ENCODE measurements around the gene ACAP3. TPM values are rescaled to one million over a fixed set of nuclear protein-coding genes. Genes with fewer than 3 reads are reported as not detected.
A peak's percentile ranks its signal among the peaks of the same experiment; 100 is the strongest.

Gene ACAP3
- total RNA-seq, 1 experiment from 2014 or later = 42.2 TPM

DNA sequence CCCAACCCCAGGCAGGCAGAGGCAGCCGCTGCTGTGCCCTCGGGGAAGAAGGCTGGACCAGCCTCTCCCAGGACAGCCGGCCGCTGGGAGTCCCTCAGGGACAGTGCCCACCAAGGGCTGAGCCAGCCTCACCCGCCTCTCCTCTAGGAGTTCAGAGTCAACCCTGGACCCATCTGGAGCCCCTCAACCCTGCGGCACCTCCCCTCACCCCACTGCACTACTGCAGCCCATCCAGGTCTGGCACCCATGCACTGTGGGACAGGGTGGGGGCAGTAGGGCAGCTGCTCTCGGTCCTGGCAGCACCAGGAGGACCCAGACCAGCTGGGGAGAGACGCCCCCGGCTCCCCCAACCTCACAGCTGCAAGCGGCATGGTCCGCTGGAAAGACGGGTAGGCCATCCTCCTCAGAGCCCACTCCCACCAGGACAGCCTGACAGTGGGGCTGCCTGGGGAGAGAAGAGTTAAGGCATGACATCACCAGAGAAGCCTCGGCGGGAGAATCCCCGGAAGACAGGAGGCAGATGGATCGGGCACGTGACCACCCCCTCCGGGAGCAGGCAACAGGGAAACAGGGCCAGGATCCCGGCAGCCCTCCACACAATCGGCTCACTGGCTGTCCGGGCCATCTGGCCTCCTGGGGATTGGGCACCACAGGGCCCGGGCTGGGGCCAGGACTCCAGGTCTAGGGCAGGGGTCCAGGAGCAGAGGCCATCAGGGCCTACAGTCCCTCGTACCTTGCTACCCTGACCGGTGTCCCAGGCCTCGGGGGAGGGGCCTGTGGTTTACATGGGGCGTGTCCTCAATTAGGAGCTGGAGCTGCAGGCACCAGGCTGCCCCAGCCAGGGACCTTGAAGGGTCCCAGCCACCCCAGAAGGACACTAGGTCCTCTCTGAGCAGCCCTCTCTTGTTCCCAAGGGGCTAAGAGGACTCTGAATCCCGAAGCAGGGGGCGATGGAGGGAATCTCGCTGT, 3.1 kb downstream of the ACAP3 start (continued):
- TF ChIP-seq, protein P1, sequence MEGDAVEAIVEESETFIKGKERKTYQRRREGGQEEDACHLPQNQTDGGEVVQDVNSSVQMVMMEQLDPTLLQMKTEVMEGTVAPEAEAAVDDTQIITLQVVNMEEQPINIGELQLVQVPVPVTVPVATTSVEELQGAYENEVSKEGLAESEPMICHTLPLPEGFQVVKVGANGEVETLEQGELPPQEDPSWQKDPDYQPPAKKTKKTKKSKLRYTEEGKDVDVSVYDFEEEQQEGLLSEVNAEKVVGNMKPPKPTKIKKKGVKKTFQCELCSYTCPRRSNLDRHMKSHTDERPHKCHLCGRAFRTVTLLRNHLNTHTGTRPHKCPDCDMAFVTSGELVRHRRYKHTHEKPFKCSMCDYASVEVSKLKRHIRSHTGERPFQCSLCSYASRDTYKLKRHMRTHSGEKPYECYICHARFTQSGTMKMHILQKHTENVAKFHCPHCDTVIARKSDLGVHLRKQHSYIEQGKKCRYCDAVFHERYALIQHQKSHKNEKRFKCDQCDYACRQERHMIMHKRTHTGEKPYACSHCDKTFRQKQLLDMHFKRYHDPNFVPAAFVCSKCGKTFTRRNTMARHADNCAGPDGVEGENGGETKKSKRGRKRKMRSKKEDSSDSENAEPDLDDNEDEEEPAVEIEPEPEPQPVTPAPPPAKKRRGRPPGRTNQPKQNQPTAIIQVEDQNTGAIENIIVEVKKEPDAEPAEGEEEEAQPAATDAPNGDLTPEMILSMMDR (IDR thresholded peaks at IDR 0.05) = no peak
- no peak for TF ChIP-seq NFYB (CRISPR knock-in tag; conservative IDR thresholded peaks at IDR 0.05; ENCODE audit: low read depth)
- TF ChIP-seq, protein P2, sequence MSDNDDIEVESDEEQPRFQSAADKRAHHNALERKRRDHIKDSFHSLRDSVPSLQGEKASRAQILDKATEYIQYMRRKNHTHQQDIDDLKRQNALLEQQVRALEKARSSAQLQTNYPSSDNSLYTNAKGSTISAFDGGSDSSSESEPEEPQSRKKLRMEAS (CRISPR knock-in tag; IDR thresholded peaks at IDR 0.05) = peak; percentile 86
- TF ChIP-seq JAZF1 (CRISPR knock-in tag; IDR thresholded peaks at IDR 0.05) = no peak
- TF ChIP-seq, protein P3, sequence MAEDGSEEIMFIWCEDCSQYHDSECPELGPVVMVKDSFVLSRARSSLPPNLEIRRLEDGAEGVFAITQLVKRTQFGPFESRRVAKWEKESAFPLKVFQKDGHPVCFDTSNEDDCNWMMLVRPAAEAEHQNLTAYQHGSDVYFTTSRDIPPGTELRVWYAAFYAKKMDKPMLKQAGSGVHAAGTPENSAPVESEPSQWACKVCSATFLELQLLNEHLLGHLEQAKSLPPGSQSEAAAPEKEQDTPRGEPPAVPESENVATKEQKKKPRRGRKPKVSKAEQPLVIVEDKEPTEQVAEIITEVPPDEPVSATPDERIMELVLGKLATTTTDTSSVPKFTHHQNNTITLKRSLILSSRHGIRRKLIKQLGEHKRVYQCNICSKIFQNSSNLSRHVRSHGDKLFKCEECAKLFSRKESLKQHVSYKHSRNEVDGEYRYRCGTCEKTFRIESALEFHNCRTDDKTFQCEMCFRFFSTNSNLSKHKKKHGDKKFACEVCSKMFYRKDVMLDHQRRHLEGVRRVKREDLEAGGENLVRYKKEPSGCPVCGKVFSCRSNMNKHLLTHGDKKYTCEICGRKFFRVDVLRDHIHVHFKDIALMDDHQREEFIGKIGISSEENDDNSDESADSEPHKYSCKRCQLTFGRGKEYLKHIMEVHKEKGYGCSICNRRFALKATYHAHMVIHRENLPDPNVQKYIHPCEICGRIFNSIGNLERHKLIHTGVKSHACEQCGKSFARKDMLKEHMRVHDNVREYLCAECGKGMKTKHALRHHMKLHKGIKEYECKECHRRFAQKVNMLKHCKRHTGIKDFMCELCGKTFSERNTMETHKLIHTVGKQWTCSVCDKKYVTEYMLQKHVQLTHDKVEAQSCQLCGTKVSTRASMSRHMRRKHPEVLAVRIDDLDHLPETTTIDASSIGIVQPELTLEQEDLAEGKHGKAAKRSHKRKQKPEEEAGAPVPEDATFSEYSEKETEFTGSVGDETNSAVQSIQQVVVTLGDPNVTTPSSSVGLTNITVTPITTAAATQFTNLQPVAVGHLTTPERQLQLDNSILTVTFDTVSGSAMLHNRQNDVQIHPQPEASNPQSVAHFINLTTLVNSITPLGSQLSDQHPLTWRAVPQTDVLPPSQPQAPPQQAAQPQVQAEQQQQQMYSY (CRISPR knock-in tag; IDR thresholded peaks at IDR 0.05) = no peak
- TF ChIP-seq, protein P4, sequence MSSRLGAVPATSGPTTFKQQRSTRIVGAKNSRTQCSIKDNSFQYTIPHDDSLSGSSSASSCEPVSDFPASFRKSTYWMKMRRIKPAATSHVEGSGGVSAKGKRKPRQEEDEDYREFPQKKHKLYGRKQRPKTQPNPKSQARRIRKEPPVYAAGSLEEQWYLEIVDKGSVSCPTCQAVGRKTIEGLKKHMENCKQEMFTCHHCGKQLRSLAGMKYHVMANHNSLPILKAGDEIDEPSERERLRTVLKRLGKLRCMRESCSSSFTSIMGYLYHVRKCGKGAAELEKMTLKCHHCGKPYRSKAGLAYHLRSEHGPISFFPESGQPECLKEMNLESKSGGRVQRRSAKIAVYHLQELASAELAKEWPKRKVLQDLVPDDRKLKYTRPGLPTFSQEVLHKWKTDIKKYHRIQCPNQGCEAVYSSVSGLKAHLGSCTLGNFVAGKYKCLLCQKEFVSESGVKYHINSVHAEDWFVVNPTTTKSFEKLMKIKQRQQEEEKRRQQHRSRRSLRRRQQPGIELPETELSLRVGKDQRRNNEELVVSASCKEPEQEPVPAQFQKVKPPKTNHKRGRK (CRISPR knock-in tag; IDR thresholded peaks at IDR 0.05; ENCODE audit: borderline replicate concordance) = no peak
- TF ChIP-seq OVOL2 (CRISPR knock-in tag; IDR thresholded peaks at IDR 0.05; ENCODE audit: borderline replicate concordance) = no peak
- TF ChIP-seq, protein P5, sequence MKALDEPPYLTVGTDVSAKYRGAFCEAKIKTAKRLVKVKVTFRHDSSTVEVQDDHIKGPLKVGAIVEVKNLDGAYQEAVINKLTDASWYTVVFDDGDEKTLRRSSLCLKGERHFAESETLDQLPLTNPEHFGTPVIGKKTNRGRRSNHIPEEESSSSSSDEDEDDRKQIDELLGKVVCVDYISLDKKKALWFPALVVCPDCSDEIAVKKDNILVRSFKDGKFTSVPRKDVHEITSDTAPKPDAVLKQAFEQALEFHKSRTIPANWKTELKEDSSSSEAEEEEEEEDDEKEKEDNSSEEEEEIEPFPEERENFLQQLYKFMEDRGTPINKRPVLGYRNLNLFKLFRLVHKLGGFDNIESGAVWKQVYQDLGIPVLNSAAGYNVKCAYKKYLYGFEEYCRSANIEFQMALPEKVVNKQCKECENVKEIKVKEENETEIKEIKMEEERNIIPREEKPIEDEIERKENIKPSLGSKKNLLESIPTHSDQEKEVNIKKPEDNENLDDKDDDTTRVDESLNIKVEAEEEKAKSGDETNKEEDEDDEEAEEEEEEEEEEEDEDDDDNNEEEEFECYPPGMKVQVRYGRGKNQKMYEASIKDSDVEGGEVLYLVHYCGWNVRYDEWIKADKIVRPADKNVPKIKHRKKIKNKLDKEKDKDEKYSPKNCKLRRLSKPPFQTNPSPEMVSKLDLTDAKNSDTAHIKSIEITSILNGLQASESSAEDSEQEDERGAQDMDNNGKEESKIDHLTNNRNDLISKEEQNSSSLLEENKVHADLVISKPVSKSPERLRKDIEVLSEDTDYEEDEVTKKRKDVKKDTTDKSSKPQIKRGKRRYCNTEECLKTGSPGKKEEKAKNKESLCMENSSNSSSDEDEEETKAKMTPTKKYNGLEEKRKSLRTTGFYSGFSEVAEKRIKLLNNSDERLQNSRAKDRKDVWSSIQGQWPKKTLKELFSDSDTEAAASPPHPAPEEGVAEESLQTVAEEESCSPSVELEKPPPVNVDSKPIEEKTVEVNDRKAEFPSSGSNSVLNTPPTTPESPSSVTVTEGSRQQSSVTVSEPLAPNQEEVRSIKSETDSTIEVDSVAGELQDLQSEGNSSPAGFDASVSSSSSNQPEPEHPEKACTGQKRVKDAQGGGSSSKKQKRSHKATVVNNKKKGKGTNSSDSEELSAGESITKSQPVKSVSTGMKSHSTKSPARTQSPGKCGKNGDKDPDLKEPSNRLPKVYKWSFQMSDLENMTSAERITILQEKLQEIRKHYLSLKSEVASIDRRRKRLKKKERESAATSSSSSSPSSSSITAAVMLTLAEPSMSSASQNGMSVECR (CRISPR knock-in tag; IDR thresholded peaks at IDR 0.05; ENCODE audit: borderline replicate concordance) = 0 out of 2 replicates have a peak, but pooled peaks have one; percentile 9
- TF ChIP-seq NFATC4 (CRISPR knock-in tag; IDR thresholded peaks at IDR 0.05) = no peak
- 0 out of 2 replicates have a peak, but pooled peaks have one; percentile 19 for TF ChIP-seq FOXK1 (CRISPR knock-in tag; IDR thresholded peaks at IDR 0.05)
- TF ChIP-seq ATF1 (CRISPR knock-in tag; IDR thresholded peaks at IDR 0.05) = no peak
- no peak for TF ChIP-seq KAT7 (CRISPR knock-in tag; IDR thresholded peaks at IDR 0.05; ENCODE audit: borderline replicate concordance)
- no peak for TF ChIP-seq TP53 (CRISPR knock-in tag; IDR thresholded peaks at IDR 0.05)
- TF ChIP-seq, protein P6, sequence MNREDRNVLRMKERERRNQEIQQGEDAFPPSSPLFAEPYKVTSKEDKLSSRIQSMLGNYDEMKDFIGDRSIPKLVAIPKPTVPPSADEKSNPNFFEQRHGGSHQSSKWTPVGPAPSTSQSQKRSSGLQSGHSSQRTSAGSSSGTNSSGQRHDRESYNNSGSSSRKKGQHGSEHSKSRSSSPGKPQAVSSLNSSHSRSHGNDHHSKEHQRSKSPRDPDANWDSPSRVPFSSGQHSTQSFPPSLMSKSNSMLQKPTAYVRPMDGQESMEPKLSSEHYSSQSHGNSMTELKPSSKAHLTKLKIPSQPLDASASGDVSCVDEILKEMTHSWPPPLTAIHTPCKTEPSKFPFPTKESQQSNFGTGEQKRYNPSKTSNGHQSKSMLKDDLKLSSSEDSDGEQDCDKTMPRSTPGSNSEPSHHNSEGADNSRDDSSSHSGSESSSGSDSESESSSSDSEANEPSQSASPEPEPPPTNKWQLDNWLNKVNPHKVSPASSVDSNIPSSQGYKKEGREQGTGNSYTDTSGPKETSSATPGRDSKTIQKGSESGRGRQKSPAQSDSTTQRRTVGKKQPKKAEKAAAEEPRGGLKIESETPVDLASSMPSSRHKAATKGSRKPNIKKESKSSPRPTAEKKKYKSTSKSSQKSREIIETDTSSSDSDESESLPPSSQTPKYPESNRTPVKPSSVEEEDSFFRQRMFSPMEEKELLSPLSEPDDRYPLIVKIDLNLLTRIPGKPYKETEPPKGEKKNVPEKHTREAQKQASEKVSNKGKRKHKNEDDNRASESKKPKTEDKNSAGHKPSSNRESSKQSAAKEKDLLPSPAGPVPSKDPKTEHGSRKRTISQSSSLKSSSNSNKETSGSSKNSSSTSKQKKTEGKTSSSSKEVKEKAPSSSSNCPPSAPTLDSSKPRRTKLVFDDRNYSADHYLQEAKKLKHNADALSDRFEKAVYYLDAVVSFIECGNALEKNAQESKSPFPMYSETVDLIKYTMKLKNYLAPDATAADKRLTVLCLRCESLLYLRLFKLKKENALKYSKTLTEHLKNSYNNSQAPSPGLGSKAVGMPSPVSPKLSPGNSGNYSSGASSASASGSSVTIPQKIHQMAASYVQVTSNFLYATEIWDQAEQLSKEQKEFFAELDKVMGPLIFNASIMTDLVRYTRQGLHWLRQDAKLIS (CRISPR knock-in tag; IDR thresholded peaks at IDR 0.05; ENCODE audit: borderline replicate concordance) = no peak
- no peak for TF ChIP-seq PRRX2 (CRISPR knock-in tag; IDR thresholded peaks at IDR 0.05)
- TF ChIP-seq, protein P7, sequence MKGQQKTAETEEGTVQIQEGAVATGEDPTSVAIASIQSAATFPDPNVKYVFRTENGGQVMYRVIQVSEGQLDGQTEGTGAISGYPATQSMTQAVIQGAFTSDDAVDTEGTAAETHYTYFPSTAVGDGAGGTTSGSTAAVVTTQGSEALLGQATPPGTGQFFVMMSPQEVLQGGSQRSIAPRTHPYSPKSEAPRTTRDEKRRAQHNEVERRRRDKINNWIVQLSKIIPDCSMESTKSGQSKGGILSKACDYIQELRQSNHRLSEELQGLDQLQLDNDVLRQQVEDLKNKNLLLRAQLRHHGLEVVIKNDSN (CRISPR knock-in tag; IDR thresholded peaks at IDR 0.05) = peak; percentile 94
- TF ChIP-seq, protein P8, sequence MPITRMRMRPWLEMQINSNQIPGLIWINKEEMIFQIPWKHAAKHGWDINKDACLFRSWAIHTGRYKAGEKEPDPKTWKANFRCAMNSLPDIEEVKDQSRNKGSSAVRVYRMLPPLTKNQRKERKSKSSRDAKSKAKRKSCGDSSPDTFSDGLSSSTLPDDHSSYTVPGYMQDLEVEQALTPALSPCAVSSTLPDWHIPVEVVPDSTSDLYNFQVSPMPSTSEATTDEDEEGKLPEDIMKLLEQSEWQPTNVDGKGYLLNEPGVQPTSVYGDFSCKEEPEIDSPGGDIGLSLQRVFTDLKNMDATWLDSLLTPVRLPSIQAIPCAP (CRISPR knock-in tag; IDR thresholded peaks at IDR 0.05) = no peak
- no peak for TF ChIP-seq EMX1 (CRISPR knock-in tag; IDR thresholded peaks at IDR 0.05)
- TF ChIP-seq ZNF138 (CRISPR knock-in tag; conservative IDR thresholded peaks at IDR 0.05) = no peak

All from WTC11 (cell line).